Calu3 (cell line): ENCODE measurements around the gene AAR2. TPM values are rescaled to one million over a fixed set of nuclear protein-coding genes. Genes with fewer than 3 reads are reported as not detected.

Experiments
- BruUV-seq: library from RNA; stranded (reverse); fragments of 400-500 nt; replicated peaks from 2 replicates; lab custom pipeline; 2021; lab: Mats Ljungman, UMichigan
- CTCF ChIA-PET: fragments of 300-600 bp; sonication (Branson Sonifier 250); formaldehyde crosslinking; loops from one replicate; lab custom pipeline; 2022; ENCODE audit warnings: antibody characterized with exemption; lab: Charles Lee
- DNase-seq: peaks from one replicate; pipeline ENCODE4 v3.0.0; 2022
- H3K27ac Mint-ChIP-seq: one replicate; pipeline ENCODE4 v1.8.0; 2022; ENCODE audit warnings: mixed read lengths; ENCODE audit not compliant: unreplicated experiment
- H3K27me3 Mint-ChIP-seq: one replicate; pipeline ENCODE4 v1.8.0; 2022; ENCODE audit warnings: mixed read lengths; ENCODE audit not compliant: unreplicated experiment
- H3K36me3 Mint-ChIP-seq: one replicate; pipeline ENCODE4 v1.8.0; 2022; ENCODE audit warnings: mild to moderate bottlenecking, moderate library complexity, mixed read lengths; ENCODE audit not compliant: insufficient read depth, unreplicated experiment
- H3K4me1 Mint-ChIP-seq: one replicate; pipeline ENCODE4 v1.8.0; 2022; ENCODE audit warnings: mild to moderate bottlenecking, low read depth, mixed read lengths; ENCODE audit not compliant: unreplicated experiment
- H3K4me3 Mint-ChIP-seq: one replicate; pipeline ENCODE4 v1.8.0; 2022; ENCODE audit warnings: mild to moderate bottlenecking, low read depth, moderate library complexity, mixed read lengths; ENCODE audit not compliant: unreplicated experiment
- H3K9me3 Mint-ChIP-seq: one replicate; pipeline ENCODE4 v1.8.0; 2022; ENCODE audit warnings: low read depth, mixed read lengths; ENCODE audit not compliant: unreplicated experiment
- intact Hi-C: fragments of 100-400 bp; cut with micrococcal nuclease; formaldehyde crosslinking; loops from one replicate; pipeline ENCODE4 v1.10.0; 2022; ENCODE audit not compliant: unreplicated experiment
- total RNA-seq: library from RNA; stranded (reverse); gene quantifications from 2 replicates; pipeline ENCODE4 v1.2.3, GENCODE V29; 2022
- TF ChIP-seq, protein P1 (sequence below): fragments of 200-600 bp; IDR thresholded peaks from one replicate; pipeline ENCODE4 v1.8.0; 2022; ENCODE audit warnings: antibody characterized with exemption; ENCODE audit not compliant: unreplicated experiment

The AAR2 gene
- total RNA-seq, 1 experiment from 2014 or later = 37.0 TPM

DNA sequence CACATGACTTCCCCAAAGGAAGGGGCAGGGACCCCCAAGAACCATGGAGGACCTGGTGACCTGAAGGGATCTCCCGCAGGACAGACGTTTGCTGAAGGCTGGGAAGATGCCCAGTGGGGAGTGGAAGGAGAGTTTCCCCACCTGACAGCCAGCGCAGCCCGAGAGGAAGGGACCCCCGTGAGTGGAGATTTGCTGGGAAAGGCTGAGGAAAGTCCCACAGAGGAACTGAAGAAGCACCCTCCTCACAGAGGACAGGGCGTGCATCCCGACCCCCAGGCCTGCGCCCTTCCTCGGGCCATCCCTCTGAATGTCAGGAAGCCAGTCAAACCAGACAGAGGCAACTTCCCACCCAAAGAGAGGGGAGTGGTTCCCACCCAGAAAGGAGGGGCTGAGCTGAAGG, 29.6 kb upstream of the AAR2 start:
- DNase-seq = no peak
- Mint-ChIP-seq H3K4me3 (no peak overlapping the region), H3K36me3 (peaks cover 41% of the 10 kb centered on the region), H3K9me3 (no peaks in the 10 kb centered on the region), H3K4me1 (no peaks in the 10 kb centered on the region), H3K27me3 (no peaks in the 10 kb centered on the region), H3K27ac (no peak overlapping the region)
- intact Hi-C loops = no loop called here
- TF ChIP-seq, protein P1, sequence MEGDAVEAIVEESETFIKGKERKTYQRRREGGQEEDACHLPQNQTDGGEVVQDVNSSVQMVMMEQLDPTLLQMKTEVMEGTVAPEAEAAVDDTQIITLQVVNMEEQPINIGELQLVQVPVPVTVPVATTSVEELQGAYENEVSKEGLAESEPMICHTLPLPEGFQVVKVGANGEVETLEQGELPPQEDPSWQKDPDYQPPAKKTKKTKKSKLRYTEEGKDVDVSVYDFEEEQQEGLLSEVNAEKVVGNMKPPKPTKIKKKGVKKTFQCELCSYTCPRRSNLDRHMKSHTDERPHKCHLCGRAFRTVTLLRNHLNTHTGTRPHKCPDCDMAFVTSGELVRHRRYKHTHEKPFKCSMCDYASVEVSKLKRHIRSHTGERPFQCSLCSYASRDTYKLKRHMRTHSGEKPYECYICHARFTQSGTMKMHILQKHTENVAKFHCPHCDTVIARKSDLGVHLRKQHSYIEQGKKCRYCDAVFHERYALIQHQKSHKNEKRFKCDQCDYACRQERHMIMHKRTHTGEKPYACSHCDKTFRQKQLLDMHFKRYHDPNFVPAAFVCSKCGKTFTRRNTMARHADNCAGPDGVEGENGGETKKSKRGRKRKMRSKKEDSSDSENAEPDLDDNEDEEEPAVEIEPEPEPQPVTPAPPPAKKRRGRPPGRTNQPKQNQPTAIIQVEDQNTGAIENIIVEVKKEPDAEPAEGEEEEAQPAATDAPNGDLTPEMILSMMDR = no peak
- no TSS peak for BruUV-seq
- CTCF ChIA-PET = no interaction called here

GRCh38 chr20:36207602-36208001, 28.7 kb upstream of the AAR2 start:
- no TSS peak for BruUV-seq
- TF ChIP-seq, protein P1 = no peak
- H3K27ac Mint-ChIP-seq = no peak overlapping the region
- intact Hi-C loops = no loop called here
- no peaks in the 10 kb centered on the region for H3K4me1 Mint-ChIP-seq
- H3K27me3 Mint-ChIP-seq = no peaks in the 10 kb centered on the region
- no peak for DNase-seq
- no peak overlapping the region for H3K4me3 Mint-ChIP-seq
- no peaks in the 10 kb centered on the region for H3K9me3 Mint-ChIP-seq
- H3K36me3 Mint-ChIP-seq = peaks cover 41% of the 10 kb centered on the region
- CTCF ChIA-PET = interaction anchor here (0.6 kb wide), 1 partner anchor 12 kb away, joined by 5 read pairs; no protein-coding TSS in a partner anchor

DNA sequence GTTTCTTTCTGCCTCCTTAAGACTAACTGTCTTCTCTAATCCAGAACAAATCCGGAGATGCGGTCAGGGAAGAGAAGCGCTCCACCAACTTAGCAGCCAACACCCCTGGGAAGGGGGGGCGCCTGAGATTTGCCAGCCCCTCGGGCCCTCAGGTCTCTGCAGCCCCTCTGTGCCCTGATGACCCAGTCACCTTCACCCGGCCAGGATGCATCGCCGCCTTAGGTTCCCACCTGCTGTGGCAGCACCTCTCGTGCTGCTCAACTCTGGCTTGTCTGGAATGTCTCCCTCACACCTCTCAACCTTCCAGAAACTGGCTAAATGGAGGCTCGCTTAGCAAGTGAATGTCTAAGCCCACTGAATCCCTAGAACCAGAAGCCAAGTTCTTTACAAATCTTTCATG, 28.0 kb upstream of the AAR2 start:
- TF ChIP-seq, protein P1 = no peak
- Mint-ChIP-seq H3K36me3 (peaks cover 41% of the 10 kb centered on the region), H3K4me1 (no peaks in the 10 kb centered on the region), H3K27ac (no peak overlapping the region), H3K9me3 (no peaks in the 10 kb centered on the region), H3K4me3 (no peak overlapping the region), H3K27me3 (no peaks in the 10 kb centered on the region)
- no TSS peak for BruUV-seq
- CTCF ChIA-PET = no interaction called here
- DNase-seq = no peak
- intact Hi-C loops = no loop called here

DNA sequence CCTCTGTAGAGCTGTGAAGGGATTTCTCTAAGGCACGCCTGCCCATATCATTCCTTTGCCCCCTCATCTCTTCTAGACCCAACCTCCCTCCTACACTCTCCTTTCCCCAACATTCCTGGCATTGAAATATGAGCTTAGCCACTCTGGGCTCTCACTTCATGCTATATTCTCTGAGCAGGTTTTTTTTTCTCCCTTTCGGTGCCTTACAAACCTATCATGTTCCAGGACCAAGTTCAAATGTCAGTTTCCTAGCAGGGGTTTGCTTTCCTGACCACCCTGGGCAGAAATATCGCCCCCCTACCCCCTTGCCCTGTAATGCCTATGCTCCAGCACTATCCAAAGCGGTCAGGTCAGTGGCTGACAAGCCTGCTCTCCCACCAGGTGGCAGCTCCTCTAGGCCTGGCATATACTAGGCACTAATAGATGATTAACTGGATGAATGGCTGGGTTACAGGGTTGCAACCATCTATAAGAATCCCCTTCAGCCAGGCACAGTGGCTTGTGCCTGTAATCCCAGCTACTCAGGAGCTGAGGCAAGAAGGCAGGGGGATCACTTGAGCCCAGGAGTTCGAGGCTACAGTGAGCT, 25.7 kb upstream of the AAR2 start:
- TF ChIP-seq, protein P1 = no peak
- H3K27ac Mint-ChIP-seq = no peak overlapping the region
- H3K4me1 Mint-ChIP-seq = no peaks in the 10 kb centered on the region
- peaks cover 48% of the 10 kb centered on the region for H3K36me3 Mint-ChIP-seq
- H3K9me3 Mint-ChIP-seq = no peaks in the 10 kb centered on the region
- no peaks in the 10 kb centered on the region for H3K27me3 Mint-ChIP-seq
- no peak overlapping the region for H3K4me3 Mint-ChIP-seq
- CTCF ChIA-PET = interaction anchor here (0.7 to 1.8 kb wide), 3 partner anchors 76 to 229 kb away, joined by 3 to 6 read pairs (median 3); no protein-coding TSS in a partner anchor
- no TSS peak for BruUV-seq
- DNase-seq = no peak
- intact Hi-C loops = no loop called here
